Gastroesophageal sphincter (tissue), 3 donors: ENCODE measurements around the gene LGALS4.
"Not testable (repeated sequence)": the region's sequence is repeated elsewhere in the genome, so short reads cannot be mapped to it uniquely, and the experiment has no call there.

ENCODE experiments used
- CTCF ChIP-seq, 4 experiments: fragments of 200-600 bp in 2 of 4; fragments of 450-650 bp in 2 of 4; sonication (generic) in 1 of 4; IDR thresholded peaks; one replicate each; pipeline ENCODE4 v1.5.1; 2017 to 2019; ENCODE audit warnings: antibody characterized with exemption in 4 of 4, mild to moderate bottlenecking in 2 of 4, moderate library complexity in 2 of 4
- POLR2A ChIP-seq, 2 donors: fragments of 450-650 bp; IDR thresholded peaks; one replicate each; pipeline ENCODE4 v1.6.1; 2017; ENCODE audit warnings: antibody characterized with exemption in 2 of 2, mild to moderate bottlenecking in 2 of 2, moderate library complexity in 1 of 2

GRCh38 chr19:38790507-38791403, 22.0 kb downstream of the LGALS4 start:
- TF ChIP-seq CTCF, POLR2A (IDR thresholded peaks at IDR 0.05): not testable (repeated sequence)
